ENCODE results near the gene OXSR1. TPM values are rescaled to one million over a fixed set of nuclear protein-coding genes. Genes with fewer than 3 reads are reported as not detected.

The OXSR1 gene
- total and polyA plus RNA-seq, 4 donors, result 4.3 to 24.7 (median 12.2) TPM

GRCh38 chr3:38115645-38116427 lies 49.5 kb upstream of the OXSR1 start:
- WGBS, result 56% methylated on average over 9 of the region's 9 CpGs
- peaks cover 0 to 20% (median 12%) of the 10 kb centered on the region in 4 donors for H3K4me1 ChIP-seq (ENCODE audit: control insufficient read depth in 4 of 4, insufficient read depth in 4 of 4, low read length in 3 of 4)
- no peak overlapping the region for H3K4me3 ChIP-seq (ENCODE audit: low read depth in 1 of 3, low read length in 3 of 3)
- no peaks in the 10 kb centered on the region for H3K9me3 ChIP-seq (ENCODE audit: control insufficient read depth in 4 of 4, low read length in 3 of 4)
- H3K27ac ChIP-seq (ENCODE audit: low read depth in 1 of 2, low read length in 2 of 2), result no peak overlapping the region
- no peak overlapping the region for H3K9ac ChIP-seq (ENCODE audit: low read depth in 1 of 2, low read length in 2 of 2)
- TF ChIP-seq HNF4G (IDR thresholded peaks at IDR 0.05) (no peak), RXRA (IDR thresholded peaks at IDR 0.05) (no peak), ZBTB33 (IDR thresholded peaks at IDR 0.05) (no peak), RAD21 (IDR thresholded peaks at IDR 0.05) (no peak), REST (IDR thresholded peaks at IDR 0.05) (no peak), FOXA1 (IDR thresholded peaks at IDR 0.05) (no peak)
- DNase-seq (ENCODE audit: low spot score), result peak; percentile 32
- H3K36me3 ChIP-seq (ENCODE audit: control insufficient read depth in 4 of 4, insufficient read depth in 3 of 4, low read depth in 1 of 4, low read length in 3 of 4), result peaks cover 4 to 11% (median 9%) of the 10 kb centered on the region in 4 donors
- H3K27me3 ChIP-seq (ENCODE audit: control insufficient read depth in 4 of 4, insufficient read depth in 4 of 4, low read length in 3 of 4), result no peaks in the 10 kb centered on the region

GRCh38 chr3:38116471-38117162 lies 48.7 kb upstream of the OXSR1 start:
- Histone ChIP-seq H3K9me3 (ENCODE audit: control insufficient read depth in 4 of 4, low read length in 3 of 4) (no peaks in the 10 kb centered on the region), H3K4me3 (ENCODE audit: low read depth in 1 of 3, low read length in 3 of 3) (no peak overlapping the region), H3K36me3 (ENCODE audit: control insufficient read depth in 4 of 4, insufficient read depth in 3 of 4, low read depth in 1 of 4, low read length in 3 of 4) (peaks cover 9 to 17% (median 15%) of the 10 kb centered on the region in 4 donors), H3K9ac (ENCODE audit: low read depth in 1 of 2, low read length in 2 of 2) (no peak overlapping the region), H3K27me3 (ENCODE audit: control insufficient read depth in 4 of 4, insufficient read depth in 4 of 4, low read length in 3 of 4) (no peaks in the 10 kb centered on the region), H3K4me1 (ENCODE audit: control insufficient read depth in 4 of 4, insufficient read depth in 4 of 4, low read length in 3 of 4) (peaks cover 0 to 28% (median 17%) of the 10 kb centered on the region in 4 donors), H3K27ac (ENCODE audit: low read depth in 1 of 2, low read length in 2 of 2) (no peak overlapping the region)
- 70% methylated on average over 12 of the region's 12 CpGs for WGBS
- TF ChIP-seq CTCF (IDR thresholded peaks at IDR 0.05; ENCODE audit: low read depth, low read length, missing input control) (peak; percentile 22), EGR1 (IDR thresholded peaks at IDR 0.05; ENCODE audit: low read depth in 2 of 2) (no peak), FOXA1 (IDR thresholded peaks at IDR 0.05) (no peak), FOXA2 (IDR thresholded peaks at IDR 0.05) (no peak)
- DNase-seq (ENCODE audit: low spot score), result no peak

All from liver (tissue), 9 donors.